HepG2 (cell line): ENCODE results near the gene PLEKHH3. TPM values are rescaled to one million over a fixed set of nuclear protein-coding genes. Genes with fewer than 3 reads are reported as not detected.

ENCODE experiments used
- CREBL2 ChIP-seq: sonication (generic); formaldehyde crosslinking; IDR thresholded peaks from 2 replicates; pipeline ENCODE4 v1.8.1; 2023; ENCODE audit warnings: missing genetic modification reagents, mild to moderate bottlenecking, borderline replicate concordance
- ETV5 ChIP-seq: IDR thresholded peaks from 2 replicates; pipeline ENCODE4 v1.6.1; 2018; ENCODE audit warnings: missing biosample characterization, missing genetic modification reagents, inconsistent platforms, borderline replicate concordance
- GFI1 ChIP-seq: sonication (generic); formaldehyde crosslinking; IDR thresholded peaks from 2 replicates; pipeline ENCODE4 v1.5.0; 2020; ENCODE audit warnings: missing genetic modification reagents, mild to moderate bottlenecking, borderline replicate concordance
- HMGXB3 ChIP-seq: sonication (generic); formaldehyde crosslinking; IDR thresholded peaks from 2 replicates; pipeline ENCODE4 v1.4.0; 2020; ENCODE audit warnings: missing genetic modification reagents, borderline replicate concordance
- HNF4A ChIP-seq: sonication (generic); formaldehyde crosslinking; IDR thresholded peaks from 2 replicates; pipeline ENCODE4 v1.4.0; 2020; ENCODE audit warnings: missing genetic modification reagents
- HNRNPLL ChIP-seq: fragments of 200-400 bp; formaldehyde crosslinking; IDR thresholded peaks from 2 replicates; pipeline ENCODE4 v1.6.1; 2017; ENCODE audit warnings: mild to moderate bottlenecking, low read depth, low read length; ENCODE audit not compliant: poor library complexity, severe bottlenecking
- KLF13 ChIP-seq: sonication (generic); formaldehyde crosslinking; IDR thresholded peaks from 2 replicates; pipeline ENCODE4 v1.4.0; 2020; ENCODE audit warnings: mild to moderate bottlenecking, missing genetic modification reagents
- LCORL ChIP-seq, 2 experiments: fragments of 450-650 bp in 1 of 2; sonication (generic) in 1 of 2; formaldehyde crosslinking in 1 of 2; IDR thresholded peaks; 2 replicates each; pipeline versions ENCODE4 v1.5.0 to v1.6.1; 2017 to 2020; ENCODE audit warnings: antibody characterized with exemption in 1 of 2, missing genetic modification reagents in 1 of 2
- MIER2 ChIP-seq: IDR thresholded peaks from 2 replicates; pipeline ENCODE4 v1.6.1; 2016; ENCODE audit warnings: missing biosample characterization, missing genetic modification reagents
- MXD3 ChIP-seq: IDR thresholded peaks from 2 replicates; pipeline ENCODE4 v1.6.1; 2016; ENCODE audit warnings: mild to moderate bottlenecking, missing biosample characterization, missing genetic modification reagents
- MXD4 ChIP-seq: IDR thresholded peaks from 2 replicates; pipeline ENCODE4 v1.6.1; 2016; ENCODE audit warnings: mild to moderate bottlenecking, missing biosample characterization, missing genetic modification reagents
- NR3C1 ChIP-seq: sonication (generic); formaldehyde crosslinking; IDR thresholded peaks from 2 replicates; pipeline ENCODE4 v1.4.0; 2020; ENCODE audit warnings: missing genetic modification reagents
- PHF8 ChIP-seq: sonication (generic); formaldehyde crosslinking; IDR thresholded peaks from 2 replicates; pipeline ENCODE4 v1.5.0; 2020; ENCODE audit warnings: missing genetic modification reagents
- SRSF1 ChIP-seq: fragments of 200-400 bp; formaldehyde crosslinking; optimal IDR thresholded peaks from 2 replicates; pipeline ENCODE3; 2017; ENCODE audit warnings: mild to moderate bottlenecking, low read depth, low read length, moderate library complexity
- YY1 ChIP-seq: IDR thresholded peaks from 2 replicates; pipeline ENCODE4 v1.6.1; 2011; ENCODE audit warnings: low read length, low read depth, moderate library complexity, mild to moderate bottlenecking; ENCODE audit not compliant: insufficient read depth, insufficient replicate concordance
- ZBTB7A ChIP-seq: sonication (generic); formaldehyde crosslinking; IDR thresholded peaks from 2 replicates; pipeline ENCODE4 v1.8.0; 2022; ENCODE audit warnings: mild to moderate bottlenecking, missing genetic modification reagents
- ZEB1 ChIP-seq: IDR thresholded peaks from 2 replicates; pipeline ENCODE4 v1.6.1; 2012; ENCODE audit warnings: mild to moderate bottlenecking, low read depth, inconsistent platforms; ENCODE audit not compliant: insufficient replicate concordance
- ZFP37 ChIP-seq: sonication (generic); formaldehyde crosslinking; IDR thresholded peaks from 2 replicates; pipeline ENCODE4 v1.4.0; 2020; ENCODE audit warnings: missing genetic modification reagents, borderline replicate concordance
- ZNF101 ChIP-seq: sonication (generic); formaldehyde crosslinking; IDR thresholded peaks from 2 replicates; pipeline ENCODE4 v1.4.0; 2020; ENCODE audit warnings: mild to moderate bottlenecking, low read depth, missing genetic modification reagents, borderline replicate concordance
- ZNF124 ChIP-seq: sonication (generic); formaldehyde crosslinking; IDR thresholded peaks from 2 replicates; pipeline ENCODE4 v1.4.0; 2020; ENCODE audit warnings: missing genetic modification reagents
- ZNF572 ChIP-seq: sonication (generic); formaldehyde crosslinking; IDR thresholded peaks from 2 replicates; pipeline ENCODE4 v1.5.1; 2020; ENCODE audit warnings: mild to moderate bottlenecking, missing genetic modification reagents
- ZNF614 ChIP-seq: IDR thresholded peaks from 2 replicates; pipeline ENCODE4 v1.6.1; 2018; ENCODE audit warnings: missing biosample characterization, missing genetic modification reagents, inconsistent platforms, borderline replicate concordance
- ZNF615 ChIP-seq: sonication (generic); formaldehyde crosslinking; IDR thresholded peaks from 2 replicates; pipeline ENCODE4 v1.5.0; 2020; ENCODE audit warnings: mild to moderate bottlenecking, missing genetic modification reagents, borderline replicate concordance
- polyA plus RNA-seq, 8 experiments: library from polyadenylated mRNA; depleted of rRNA in 3 of 8; stranded (reverse) in 7 of 8; unstranded in 1 of 8; fragments of >200 nt; fragmentation: Illumina TruSeq in 4 of 8; extraction: Trizol in 4 of 8; gene quantifications; 2 replicates each; pipeline versions ENCODE4 v1.2.1 to v1.2.3, GENCODE V29; 2011 to 2016; ENCODE audit warnings: low read depth in 4 of 8, missing spikeins in 1 of 8, mixed read lengths in 1 of 8; ENCODE audit not compliant: insufficient read depth in 1 of 8
- total RNA-seq, 5 experiments: library from RNA; depleted of rRNA; stranded (reverse); fragments of >200 nt; fragmentation: Illumina TruSeq; extraction: Trizol; gene quantifications; 2 replicates each; pipeline ENCODE4 v1.2.3, GENCODE V29; 2016; ENCODE audit warnings: low read depth in 1 of 5

PLEKHH3 gene
- total and polyA plus RNA-seq, 2 of the 13 experiments (the other 11 are each of a cell fraction or from before 2014, with no cell fraction given) = 6.0 to 19.9 TPM

- no peak for TF ChIP-seq HMGXB3
- no peak; the same call in none of the 2 replicates for TF ChIP-seq HNF4A
- no peak for TF ChIP-seq ZNF615 (CRISPR knock-in tag)
- no peak for TF ChIP-seq KLF13 (CRISPR knock-in tag)
- peak; percentile 73; the same call in 1 of the 2 replicates for TF ChIP-seq ZBTB7A (CRISPR knock-in tag)
- TF ChIP-seq MXD4 (CRISPR knock-in tag) = no peak; the same call in 1 of the 2 replicates
- TF ChIP-seq YY1 = peak; percentile 39
- TF ChIP-seq ETV5 (CRISPR knock-in tag) = no peak
- 0 out of 2 replicates have a peak, but pooled peaks have one; percentile 22 for TF ChIP-seq ZNF572 (CRISPR knock-in tag)
- TF ChIP-seq ZNF124 (CRISPR knock-in tag) = peak; percentile 9; the same call in 1 of the 2 replicates
- TF ChIP-seq NR3C1 = no peak
- TF ChIP-seq ZEB1 = no peak
- no peak for TF ChIP-seq GFI1 (CRISPR knock-in tag)
- TF ChIP-seq SRSF1 = peak; percentile 96
- TF ChIP-seq HNRNPLL = peak; percentile 60
- TF ChIP-seq MXD3 (CRISPR knock-in tag) = peak; percentile 31; the same call in 1 of the 2 replicates
- no peak for TF ChIP-seq LCORL (IDR thresholded peaks at IDR 0.05)
- TF ChIP-seq LCORL (CRISPR knock-in tag; IDR thresholded peaks at IDR 0.05) = peak; percentile 70
- peak; percentile 79 for TF ChIP-seq PHF8 (CRISPR knock-in tag)
- TF ChIP-seq ZNF614 (CRISPR knock-in tag) = no peak; the same call in 1 of the 2 replicates
- TF ChIP-seq CREBL2 (CRISPR knock-in tag) = peak; percentile 35; the same call in 1 of the 2 replicates
- no peak; the same call in 1 of the 2 replicates for TF ChIP-seq ZNF101 (CRISPR knock-in tag)
- no peak for TF ChIP-seq ZFP37
- TF ChIP-seq MIER2 = no peak
Observed at GRCh38 chr17:42676424-42677011, at the start of gene PLEKHH3 (continued).
